Muscle layer of duodenum (tissue), 2 donors: Measurements from ENCODE around the gene USH2A.

ENCODE experiments used
- H3K27ac ChIP-seq: one replicate; pipeline ENCODE4 v1.7.0; 2013; ENCODE audit warnings: mild to moderate bottlenecking, low read length
- H3K27me3 ChIP-seq: one replicate; pipeline ENCODE4 v1.7.0; 2013; ENCODE audit warnings: low read depth, mild to moderate bottlenecking, control low read depth, low read length
- H3K36me3 ChIP-seq, 2 donors: one replicate each; pipeline ENCODE4 v1.7.0; 2013; ENCODE audit warnings: low read length in 2 of 2, control low read depth in 1 of 2, mild to moderate bottlenecking in 1 of 2; ENCODE audit not compliant: insufficient read depth in 2 of 2, control insufficient read depth in 1 of 2
- H3K4me1 ChIP-seq, 2 donors: one replicate each; pipeline ENCODE4 v1.7.0; 2013; ENCODE audit warnings: low read length in 2 of 2, mild to moderate bottlenecking in 2 of 2, control low read depth in 1 of 2, moderate library complexity in 1 of 2; ENCODE audit not compliant: insufficient read depth in 2 of 2, control insufficient read depth in 1 of 2
- H3K4me3 ChIP-seq, 2 donors: one replicate each; pipeline ENCODE4 v1.7.0; 2013; ENCODE audit warnings: low read length in 2 of 2, low read depth in 1 of 2, mild to moderate bottlenecking in 1 of 2
- H3K9me3 ChIP-seq, 2 donors: one replicate each; pipeline ENCODE4 v1.7.0; 2013; ENCODE audit warnings: low read length in 2 of 2, control low read depth in 1 of 2, mild to moderate bottlenecking in 1 of 2; ENCODE audit not compliant: control insufficient read depth in 1 of 2
- donor health status: healthy.

USH2A gene

DNA sequence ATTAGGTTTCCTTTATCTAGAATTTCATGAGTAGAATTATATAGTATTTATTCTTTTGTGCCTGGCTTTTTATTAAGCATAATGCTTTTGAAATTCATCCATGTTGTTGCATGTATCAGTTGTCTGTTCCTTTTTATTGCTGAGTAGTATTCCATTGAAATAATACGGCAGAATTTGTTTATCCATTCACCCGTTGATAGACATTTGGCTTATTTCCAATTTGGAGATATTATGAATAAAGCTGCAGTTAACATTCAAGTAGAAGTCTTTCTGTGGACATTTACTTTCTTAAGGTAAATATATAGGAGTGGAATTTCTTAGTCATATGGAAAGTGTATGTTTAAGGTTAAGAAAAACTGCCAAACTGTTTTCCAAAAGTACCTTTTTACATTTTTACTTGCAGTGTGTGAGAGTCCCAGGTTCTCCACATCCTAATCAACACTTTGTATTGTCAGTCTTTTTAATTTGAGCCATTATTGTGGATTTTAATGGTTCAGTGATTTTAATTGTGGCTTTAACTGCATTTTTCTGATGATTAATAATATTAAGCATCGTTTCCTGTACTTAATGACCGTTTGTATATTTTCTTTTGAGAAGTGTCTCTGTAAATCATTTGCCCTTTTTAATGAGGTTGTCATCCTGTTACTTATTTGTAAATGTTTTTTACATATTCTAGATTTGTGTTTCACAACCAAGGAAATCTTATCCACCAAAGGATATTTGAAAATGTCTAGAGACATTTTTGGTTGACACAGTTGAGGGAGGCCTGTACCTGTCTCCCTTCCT, 833.4 kb downstream of the USH2A start:
- no peak overlapping the region for H3K27ac ChIP-seq
- H3K9me3 ChIP-seq = no peaks in the 10 kb centered on the region
- peaks cover 8 to 24% of the 10 kb centered on the region in 2 donors for H3K36me3 ChIP-seq
- H3K4me3 ChIP-seq = no peak overlapping the region
- no peaks in the 10 kb centered on the region for H3K27me3 ChIP-seq
- peaks cover 0 to 11% of the 10 kb centered on the region in 2 donors for H3K4me1 ChIP-seq

DNA sequence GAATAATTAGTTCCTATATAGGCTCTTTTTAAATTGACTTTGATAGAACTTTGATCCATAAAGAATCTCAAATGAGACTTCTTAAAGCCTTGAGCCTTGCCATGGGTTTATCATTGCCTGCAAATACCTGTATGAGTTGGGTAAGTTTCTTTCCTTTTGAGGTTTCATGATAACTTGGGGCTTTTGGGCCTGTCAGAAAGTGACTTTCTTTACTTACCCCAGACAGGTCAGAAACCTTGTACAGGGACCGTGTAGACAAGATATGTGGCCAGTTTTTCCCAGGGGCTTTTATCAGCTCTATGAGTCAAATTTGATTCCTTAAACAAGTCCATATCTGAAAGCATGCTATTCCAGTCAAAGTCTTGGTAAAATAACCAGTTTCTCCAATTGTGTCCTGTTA, 838.9 kb downstream of the USH2A start:
- H3K4me1 ChIP-seq = peaks cover 0 to 7% of the 10 kb centered on the region in 2 donors
- H3K27me3 ChIP-seq = no peaks in the 10 kb centered on the region
- H3K27ac ChIP-seq = no peak overlapping the region
- H3K36me3 ChIP-seq = peaks cover 9 to 41% of the 10 kb centered on the region in 2 donors
- H3K4me3 ChIP-seq = no peak overlapping the region
- no peaks in the 10 kb centered on the region for H3K9me3 ChIP-seq

DNA sequence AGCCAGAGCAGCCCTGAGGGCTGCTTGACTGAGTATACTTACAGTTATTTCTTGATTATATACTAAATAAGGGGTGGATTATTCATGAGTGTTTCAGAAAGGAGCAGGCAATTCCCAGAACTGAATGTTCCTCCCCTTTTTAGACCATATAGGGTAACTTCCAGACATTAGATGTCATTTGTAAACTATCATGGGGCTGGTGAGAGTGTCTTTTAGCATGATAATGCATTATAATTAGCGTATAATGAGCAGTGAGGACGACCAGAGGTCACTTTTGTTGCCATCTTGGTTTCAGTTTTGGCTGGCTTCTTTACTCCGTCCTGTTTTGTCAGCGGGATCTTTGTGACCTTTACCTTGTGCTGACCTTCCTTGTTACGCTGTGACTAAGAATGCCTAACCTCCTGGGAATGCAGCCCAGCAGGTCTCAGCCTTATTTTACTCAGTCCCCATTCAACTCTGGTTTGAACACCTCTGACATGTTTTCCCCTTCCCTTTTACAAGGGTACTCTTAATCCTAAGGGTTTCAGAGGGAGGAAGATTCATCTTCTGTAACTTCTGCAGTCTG, 840.0 kb downstream of the USH2A start:
- Histone ChIP-seq H3K27me3 (no peaks in the 10 kb centered on the region), H3K4me3 (no peak overlapping the region), H3K36me3 (peaks cover 8 to 39% of the 10 kb centered on the region in 2 donors), H3K9me3 (no peaks in the 10 kb centered on the region), H3K27ac (no peak overlapping the region), H3K4me1 (peaks cover 0 to 7% of the 10 kb centered on the region in 2 donors)

- peaks cover 0 to 7% of the 10 kb centered on the region in 2 donors for H3K4me1 ChIP-seq
- H3K36me3 ChIP-seq = peaks cover 8 to 46% of the 10 kb centered on the region in 2 donors
- H3K9me3 ChIP-seq = no peaks in the 10 kb centered on the region
- no peaks in the 10 kb centered on the region for H3K27me3 ChIP-seq
- no peak overlapping the region for H3K27ac ChIP-seq
- H3K4me3 ChIP-seq = no peak overlapping the region
These were observed 841.4 kb downstream of the USH2A start for GRCh38 chr1:215581896-215582295.
